Measurements from ENCODE around the gene CHFR. TPM values are rescaled to one million over a fixed set of nuclear protein-coding genes. Genes with fewer than 3 reads are reported as not detected.

CHFR gene
- total and polyA plus RNA-seq, 2 experiments from 2014 or later = 23.0 to 42.7 TPM

GRCh38 chr12:132926415-132926833 lies 39.0 kb upstream of the CHFR start (continued):
- TF ChIP-seq CTCF (conservative IDR thresholded peaks at IDR 0.05; ENCODE audit: low read depth in 2 of 2) (no peak), JUNB (IDR thresholded peaks at IDR 0.05; ENCODE audit: unreplicated experiment) (no peak), STAT1 (IDR thresholded peaks at IDR 0.05; ENCODE audit: unreplicated experiment) (no peak), CREB1 (CRISPR knock-in tag; IDR thresholded peaks at IDR 0.05; ENCODE audit: low read depth) (no peak)

GRCh38 chr12:132925597-132926414 lies 38.4 kb upstream of the CHFR start:
- Mint-ChIP-seq H3K4me3 (no peak overlapping the region), H3K9me3 (peaks cover 100% of the 10 kb centered on the region), H3K27ac (no peak overlapping the region), H3K4me1 (no peaks in the 10 kb centered on the region), H3K27me3 (ENCODE audit: insufficient read depth, low read depth, poor library complexity) (peaks cover 5% of the 10 kb centered on the region), H3K36me3 (ENCODE audit: low read depth) (peaks cover 91% of the 10 kb centered on the region)
- no peaks in the 10 kb centered on the region for H3K4me1 ChIP-seq (ENCODE audit: insufficient read depth)
- H3K27ac ChIP-seq (ENCODE audit: low read depth) = no peak overlapping the region
- H3K4me3 ChIP-seq = peak overlapping the region; percentile 7; the same call in 1 of the 2 replicates
- no peak for DNase-seq (ENCODE audit: low spot score)
- no peaks in the 10 kb centered on the region for H4K20me1 ChIP-seq (replicated peaks; ENCODE audit: insufficient read depth)
- no peaks in the 10 kb centered on the region for H3K9me2 ChIP-seq (ENCODE audit: insufficient read depth)
- peaks cover 47% of the 10 kb centered on the region for H3K36me3 ChIP-seq (ENCODE audit: insufficient read depth)
- 0 out of 2 replicates have a peak, but pooled peaks cover 4% of the 10 kb centered on the region for H3K27me3 ChIP-seq (ENCODE audit: insufficient read depth)
- H3K79me2 ChIP-seq (replicated peaks; ENCODE audit: insufficient read depth) = no peaks in the 10 kb centered on the region
- H3K4me2 ChIP-seq = no peak overlapping the region
- ATAC-seq = no peak
- H2AFZ ChIP-seq = no peak overlapping the region
- H3F3A ChIP-seq (replicated peaks; ENCODE audit: low read depth) = 0 out of 2 replicates have a peak, but pooled peaks cover 10% of the 10 kb centered on the region
- TF ChIP-seq POLR2AphosphoS5 (IDR thresholded peaks at IDR 0.05; ENCODE audit: low read depth) (no peak), JUNB (IDR thresholded peaks at IDR 0.05; ENCODE audit: unreplicated experiment) (no peak), ETS1 (IDR thresholded peaks at IDR 0.05) (no peak), CREB1 (CRISPR knock-in tag; IDR thresholded peaks at IDR 0.05; ENCODE audit: low read depth) (no peak), EZH2 (IDR thresholded peaks at IDR 0.05; ENCODE audit: low read depth, unreplicated experiment) (no peak), REST (IDR thresholded peaks at IDR 0.05; ENCODE audit: unreplicated experiment) (no peak), STAT1 (IDR thresholded peaks at IDR 0.05; ENCODE audit: unreplicated experiment) (no peak), ZNF462 (CRISPR knock-in tag; IDR thresholded peaks at IDR 0.05) (no peak), EZH2phosphoT487 (IDR thresholded peaks at IDR 0.05; ENCODE audit: unreplicated experiment) (no peak), ZNF331 (CRISPR knock-in tag; IDR thresholded peaks at IDR 0.05; ENCODE audit: low read depth) (no peak)

Data from GM23338 (cell line).